OCI-LY3 (cell line): ENCODE measurements around the gene SNRNP35.
"Not testable (repeated sequence)": the region's sequence is repeated elsewhere in the genome, so short reads cannot be mapped to it uniquely, and the experiment has no call there.

Experiments used
- H2AFZ ChIP-seq: fragments of 200-600, 300-600 bp; shearing (Covaris generic); 2 replicates; pipeline ENCODE4 v1.6.0; 2014; ENCODE audit warnings: antibody characterized with exemption, low read depth, low read length
- H3K27ac ChIP-seq: fragments of 200-600, 300-600 bp; sonication (generic); 2 replicates; pipeline ENCODE4 v1.5.1; 2014; ENCODE audit warnings: mild to moderate bottlenecking, low read length, moderate library complexity, mixed read lengths
- H3K27me3 ChIP-seq: fragments of 200-600, 300-600 bp; sonication (generic); 2 replicates; pipeline ENCODE4 v1.6.1; 2014; ENCODE audit warnings: low read depth, low read length, mixed read lengths
- H3K36me3 ChIP-seq: fragments of 200-600, 300-600 bp; sonication (generic); replicated peaks from 2 replicates; pipeline ENCODE3; 2014; ENCODE audit warnings: low read depth, low read length, mixed read lengths
- H3K4me1 ChIP-seq: fragments of 300-600, 200-600 bp; sonication (generic); 2 replicates; pipeline ENCODE4 v1.6.1; 2014; ENCODE audit warnings: low read length, mixed read lengths
- H3K4me2 ChIP-seq: fragments of 200-600, 300-600 bp; sonication (generic); 2 replicates; pipeline ENCODE4 v1.6.1; 2014; ENCODE audit warnings: low read length, mixed read lengths
- H3K4me3 ChIP-seq: fragments of 300-600, 200-600 bp; sonication (generic); 2 replicates; pipeline ENCODE4 v1.5.1; 2014; ENCODE audit warnings: antibody characterized with exemption, mild to moderate bottlenecking, low read length, moderate library complexity
- H3K79me2 ChIP-seq: fragments of 300-600, 200-600 bp; shearing (Covaris generic); 2 replicates; pipeline ENCODE4 v1.6.1; 2014; ENCODE audit warnings: mild to moderate bottlenecking, low read length, mixed read lengths
- H3K9ac ChIP-seq: fragments of 300-600, 200-600 bp; shearing (Covaris generic); 2 replicates; pipeline ENCODE4 v1.6.0; 2014; ENCODE audit warnings: mild to moderate bottlenecking, low read length, moderate library complexity
- H3K9me3 ChIP-seq: fragments of 200-600, 300-600 bp; shearing (Covaris generic); 2 replicates; pipeline ENCODE4 v1.6.1; 2014; ENCODE audit warnings: low read length, mixed read lengths; ENCODE audit not compliant: insufficient read depth
- H4K20me1 ChIP-seq: fragments of 200-600, 300-600 bp; sonication (generic); 2 replicates; pipeline ENCODE4 v1.6.1; 2016; ENCODE audit warnings: low read length, mixed read lengths; ENCODE audit not compliant: insufficient read depth
- CTCF ChIP-seq: fragments of 200-600, 300-600 bp; sonication (generic); IDR thresholded peaks from 2 replicates; pipeline ENCODE4 v1.5.1; 2014; ENCODE audit warnings: antibody characterized with exemption, low read length, low read depth
- EZH2phosphoT487 ChIP-seq: fragments of 200-600 bp; shearing (Covaris generic); IDR thresholded peaks from 2 replicates; pipeline ENCODE4 v1.6.1; 2018; ENCODE audit warnings: antibody characterized with exemption, mixed run types, low read depth

SNRNP35 gene

GRCh38 chr12:123506843-123507236 is 48.9 kb downstream of the SNRNP35 start:
- TF ChIP-seq EZH2phosphoT487 (no peak), CTCF (no peak)
- Histone ChIP-seq H3K4me1 (no peaks in the 10 kb centered on the region), H3K4me2 (no peak overlapping the region), H3K27me3 (no peaks in the 10 kb centered on the region), H3K9me3 (no peaks in the 10 kb centered on the region), H3K27ac (no peak overlapping the region), H3K9ac (no peak overlapping the region), H3K79me2 (no peaks in the 10 kb centered on the region), H3K4me3 (no peak overlapping the region), H4K20me1 (no peaks in the 10 kb centered on the region), H2AFZ (no peak overlapping the region), H3K36me3 (no peaks in the 10 kb centered on the region)

GRCh38 chr12:123512838-123513665 is 55.1 kb downstream of the SNRNP35 start:
- Histone ChIP-seq H3K79me2 (no peaks in the 10 kb centered on the region), H3K4me1 (no peaks in the 10 kb centered on the region), H4K20me1 (no peaks in the 10 kb centered on the region), H3K9ac (no peak overlapping the region), H3K4me2 (no peak overlapping the region), H3K9me3 (no peaks in the 10 kb centered on the region), H3K4me3 (no peak overlapping the region), H2AFZ (0 out of 2 replicates have a peak overlapping the region, but pooled peaks have one; percentile 20), H3K27me3 (no peaks in the 10 kb centered on the region), H3K36me3 (no peaks in the 10 kb centered on the region), H3K27ac (no peak overlapping the region)
- TF ChIP-seq EZH2phosphoT487 (no peak), CTCF (no peak)

GRCh38 chr12:123513805-123514204 is 55.9 kb downstream of the SNRNP35 start:
- Histone ChIP-seq H3K4me3 (no peak overlapping the region), H4K20me1 (no peaks in the 10 kb centered on the region), H3K27ac (no peak overlapping the region)

GRCh38 chr12:123514582-123515221 is 56.8 kb downstream of the SNRNP35 start:
- not testable (repeated sequence) for H3K36me3 ChIP-seq, H3K27ac ChIP-seq, H3K9ac ChIP-seq, H3K4me2 ChIP-seq, H4K20me1 ChIP-seq, H3K79me2 ChIP-seq, H3K27me3 ChIP-seq, H3K4me3 ChIP-seq, H2AFZ ChIP-seq, H3K9me3 ChIP-seq, H3K4me1 ChIP-seq

More at GRCh38 chr12:123513805-123514204, 55.9 kb downstream of the SNRNP35 start:
- no peaks in the 10 kb centered on the region for H3K27me3 ChIP-seq
- H3K79me2 ChIP-seq: no peaks in the 10 kb centered on the region
- H3K9me3 ChIP-seq: no peaks in the 10 kb centered on the region
- no peaks in the 10 kb centered on the region for H3K36me3 ChIP-seq
- no peak overlapping the region for H3K9ac ChIP-seq
- H2AFZ ChIP-seq: 0 out of 2 replicates have a peak overlapping the region, but pooled peaks have one; percentile 20
- no peak overlapping the region for H3K4me2 ChIP-seq
- TF ChIP-seq CTCF (no peak), EZH2phosphoT487 (no peak)
- no peaks in the 10 kb centered on the region for H3K4me1 ChIP-seq
